Small intestine (tissue), 7 donors: ENCODE measurements around the gene FZD2. TPM values are rescaled to one million over a fixed set of nuclear protein-coding genes. Genes with fewer than 3 reads are reported as not detected.
"Not testable (repeated sequence)": the region's sequence is repeated elsewhere in the genome, so short reads cannot be mapped to it uniquely, and the experiment has no call there.

Experiments used
- DNase-seq, 2 donors: peaks; one replicate each; pipeline versions ENCODE4 v3.0.0 to v3.0.0-alpha.2; 2013
- FAIRE-seq: peaks from 2 replicates; lab custom pipeline; 2012; peaks lifted over from hg19 to GRCh38; lab: Jason Lieb, UNC
- H3K27ac ChIP-seq, 3 donors: one replicate each; pipeline ENCODE4 v1.5.1; 2013; ENCODE audit warnings: low read length in 2 of 3, mild to moderate bottlenecking in 2 of 3, control low read depth in 1 of 3, inconsistent platforms in 1 of 3, low read depth in 1 of 3, moderate library complexity in 1 of 3
- H3K27me3 ChIP-seq, 3 donors: one replicate each; pipeline ENCODE4 v1.6.1; 2013; ENCODE audit warnings: low read length in 3 of 3, inconsistent platforms in 1 of 3; ENCODE audit not compliant: control insufficient read depth in 3 of 3, insufficient read depth in 3 of 3
- H3K36me3 ChIP-seq, 3 donors: one replicate each; pipeline ENCODE4 v1.6.1; 2013; ENCODE audit warnings: low read length in 3 of 3, inconsistent platforms in 1 of 3, low read depth in 1 of 3, mild to moderate bottlenecking in 1 of 3, moderate library complexity in 1 of 3; ENCODE audit not compliant: control insufficient read depth in 3 of 3, insufficient read depth in 2 of 3
- H3K4me1 ChIP-seq, 3 donors: one replicate each; pipeline ENCODE4 v1.6.1; 2013; ENCODE audit warnings: low read length in 2 of 3, inconsistent platforms in 1 of 3, low read depth in 1 of 3, mild to moderate bottlenecking in 1 of 3, moderate library complexity in 1 of 3; ENCODE audit not compliant: control insufficient read depth in 3 of 3, insufficient read depth in 2 of 3
- H3K4me3 ChIP-seq, 3 donors: one replicate each; pipeline ENCODE4 v1.5.1; 2013; ENCODE audit warnings: low read length in 3 of 3, control low read depth in 1 of 3, inconsistent platforms in 1 of 3, low read depth in 1 of 3, mild to moderate bottlenecking in 1 of 3, moderate library complexity in 1 of 3
- H3K9me3 ChIP-seq, 2 donors: one replicate each; pipeline ENCODE4 v1.6.1; 2013; ENCODE audit warnings: low read depth in 1 of 2, low read length in 1 of 2; ENCODE audit not compliant: control insufficient read depth in 2 of 2, insufficient read depth in 1 of 2
- WGBS, 3 donors: extraction: QIAGEN DNeasy Blood & Tissue Kit; methylation state at CpG; one replicate each; pipeline ENCODE4 v1.1.7; 2013; 5-methylcytosine and 5-hydroxymethylcytosine counted together
- polyA plus RNA-seq, 4 donors: library from polyadenylated mRNA; stranded (reverse) in 3 of 4; unstranded in 1 of 4; fragments of 200-250 nt in 3 of 4; fragments of 120-200 nt in 1 of 4; gene quantifications; one replicate each; pipeline versions ENCODE4 v1.2.1 to v1.2.3, GENCODE V29; 2013
- donor health status: healthy with polysubstance abuse.
- donor health status: control.
- donor health status: control.
- donor health status: Bipolar disorder and iron deficiency.
- donor health status: healthy.

FZD2 gene
- polyA plus RNA-seq, 4 donors, result 0.79 to 3.1 TPM; not detected in 2

DNA sequence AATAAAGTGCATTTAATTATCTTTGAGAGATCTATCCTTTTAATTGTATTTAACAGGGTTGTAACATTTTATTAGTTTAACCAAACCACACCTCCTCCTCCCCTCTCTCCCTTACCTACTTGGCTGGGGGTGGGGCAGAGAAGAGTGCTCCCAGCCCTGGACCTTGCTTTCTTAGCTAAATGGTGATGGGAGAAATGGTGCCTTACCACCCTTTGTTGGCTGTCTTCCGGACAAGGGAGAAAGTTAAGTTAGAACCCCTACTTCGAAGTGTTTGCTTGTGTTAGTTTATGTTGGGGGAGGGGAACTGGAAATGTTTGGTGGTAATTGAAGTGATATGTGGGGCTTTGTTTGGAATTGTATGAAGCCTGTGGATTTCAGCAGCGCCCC lies 3.9 kb downstream of the FZD2 start:
- Histone ChIP-seq H3K27me3 (peaks cover 0 to 56% (median 12%) of the 10 kb centered on the region in 3 donors), H3K4me1 (no peaks in the 10 kb centered on the region), H3K36me3 (no peaks in the 10 kb centered on the region), H3K9me3 (peaks cover 0 to 20% of the 10 kb centered on the region in 2 donors), H3K4me3 (no peak overlapping the region), H3K27ac (no peak overlapping the region)
- DNase-seq (no peak), FAIRE-seq (no peak)
- WGBS, 3 donors, result 34 to 42% (median 39%) methylated on average over 3 of the region's 3 CpGs

DNA sequence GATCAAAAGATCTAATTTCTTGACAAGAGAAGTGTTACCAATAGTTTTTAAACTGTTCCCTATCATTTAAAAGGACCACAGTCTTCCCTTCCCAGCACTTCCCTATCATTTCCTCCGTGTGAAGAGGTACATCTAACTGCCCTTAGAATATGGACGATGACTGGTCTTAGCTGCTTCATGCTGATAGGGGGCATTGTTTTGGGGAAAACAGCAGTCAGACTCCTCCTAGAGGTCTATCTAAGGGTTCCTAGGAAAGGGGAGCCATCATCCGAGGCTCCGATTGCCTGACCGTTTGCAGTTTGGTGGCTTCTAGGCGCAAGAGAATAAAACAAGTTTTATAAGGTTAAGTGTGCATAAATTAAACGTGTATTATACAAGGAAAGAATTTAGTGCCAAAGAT lies 7.1 kb downstream of the FZD2 start:
- Histone ChIP-seq H3K36me3 (no peaks in the 10 kb centered on the region), H3K4me3 (no peak overlapping the region), H3K9me3 (peaks cover 0 to 12% of the 10 kb centered on the region in 2 donors), H3K4me1 (no peaks in the 10 kb centered on the region), H3K27me3 (peaks cover 0 to 27% (median 6%) of the 10 kb centered on the region in 3 donors), H3K27ac (no peak overlapping the region)
- no peak for DNase-seq
- WGBS, 3 donors, result 74 to 81% (median 75%) methylated on average over 7 of the region's 7 CpGs
- no peak for FAIRE-seq

DNA sequence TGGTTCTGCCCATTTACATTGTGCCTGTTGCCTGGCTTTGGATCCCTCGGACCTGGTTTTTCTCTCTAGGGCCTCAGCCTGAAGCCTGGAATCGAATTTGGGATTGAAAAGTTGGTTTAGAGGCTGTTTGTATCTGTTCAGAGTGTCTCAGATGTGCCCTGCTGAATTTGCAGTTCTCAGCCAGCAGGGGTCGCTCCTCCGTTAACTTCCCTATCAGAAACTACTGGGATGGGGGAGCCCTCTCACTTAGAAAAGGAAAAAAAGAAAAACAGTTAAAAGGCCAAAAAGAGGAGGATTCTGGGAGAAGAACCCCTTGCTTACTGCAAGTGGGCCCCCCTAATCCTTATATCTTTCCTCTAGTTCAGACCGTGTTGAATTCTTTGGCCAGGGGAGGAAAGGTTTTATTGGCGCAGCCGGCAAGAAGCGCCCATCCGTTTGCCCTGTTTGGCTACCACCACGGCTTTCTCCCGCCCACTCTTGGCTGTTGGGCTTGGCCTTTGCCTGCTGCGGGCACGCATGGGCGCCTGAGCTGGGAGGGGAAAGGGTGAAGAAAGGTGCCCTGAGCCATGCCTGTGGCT lies 8.7 kb downstream of the FZD2 start:
- FAIRE-seq (no peak), DNase-seq (no peak)
- Histone ChIP-seq H3K4me3 (no peak overlapping the region), H3K9me3 (peaks cover 0 to 12% of the 10 kb centered on the region in 2 donors), H3K27me3 (peaks cover 0 to 17% (median 3%) of the 10 kb centered on the region in 3 donors), H3K27ac (no peak overlapping the region), H3K36me3 (no peaks in the 10 kb centered on the region), H3K4me1 (no peaks in the 10 kb centered on the region)
- 81 to 85% (median 83%) methylated on average over 14 of the region's 14 CpGs for WGBS, 3 donors

DNA sequence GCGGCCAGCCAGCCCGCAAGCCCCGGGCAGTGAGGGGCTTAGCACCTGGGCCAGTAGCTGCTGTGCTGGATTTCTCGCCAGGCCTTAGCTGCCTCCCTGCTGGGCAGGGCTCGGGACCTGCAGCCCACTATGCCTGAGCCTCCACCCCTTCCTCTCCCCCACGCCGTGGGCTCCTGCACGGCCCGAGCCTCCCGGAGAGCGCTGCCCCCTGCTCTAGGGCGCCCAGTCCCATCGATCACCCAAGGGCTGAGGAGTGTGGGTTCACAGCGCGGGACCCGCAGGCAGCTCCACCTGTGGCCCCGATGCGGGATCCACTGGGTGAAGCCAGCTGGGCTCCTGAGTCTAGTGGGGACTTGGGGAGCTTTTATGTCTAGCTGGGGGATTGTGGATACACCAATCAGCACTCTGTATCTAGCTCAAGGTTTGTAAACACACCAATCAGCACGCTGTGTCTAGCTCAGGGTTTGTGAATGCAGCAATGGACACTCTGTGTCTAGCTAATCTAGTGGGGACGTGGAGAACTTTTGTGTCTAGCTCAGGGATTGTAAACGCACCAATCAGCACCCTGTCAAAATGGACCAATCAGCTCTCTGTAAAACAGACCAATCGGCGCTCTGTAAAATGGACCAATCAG lies 11.1 kb downstream of the FZD2 start:
- whole genome bisulfite sequencing, 3 donors, result 84 to 90% (median 86%) methylated on average over 19 to 23 of the region's 23 CpGs
- not testable (repeated sequence) for H3K27ac ChIP-seq, H3K4me3 ChIP-seq, H3K27me3 ChIP-seq, H3K4me1 ChIP-seq, H3K36me3 ChIP-seq, FAIRE-seq, DNase-seq
- H3K9me3 ChIP-seq, result peaks cover 0 to 12% of the 10 kb centered on the region in 2 donors

DNA sequence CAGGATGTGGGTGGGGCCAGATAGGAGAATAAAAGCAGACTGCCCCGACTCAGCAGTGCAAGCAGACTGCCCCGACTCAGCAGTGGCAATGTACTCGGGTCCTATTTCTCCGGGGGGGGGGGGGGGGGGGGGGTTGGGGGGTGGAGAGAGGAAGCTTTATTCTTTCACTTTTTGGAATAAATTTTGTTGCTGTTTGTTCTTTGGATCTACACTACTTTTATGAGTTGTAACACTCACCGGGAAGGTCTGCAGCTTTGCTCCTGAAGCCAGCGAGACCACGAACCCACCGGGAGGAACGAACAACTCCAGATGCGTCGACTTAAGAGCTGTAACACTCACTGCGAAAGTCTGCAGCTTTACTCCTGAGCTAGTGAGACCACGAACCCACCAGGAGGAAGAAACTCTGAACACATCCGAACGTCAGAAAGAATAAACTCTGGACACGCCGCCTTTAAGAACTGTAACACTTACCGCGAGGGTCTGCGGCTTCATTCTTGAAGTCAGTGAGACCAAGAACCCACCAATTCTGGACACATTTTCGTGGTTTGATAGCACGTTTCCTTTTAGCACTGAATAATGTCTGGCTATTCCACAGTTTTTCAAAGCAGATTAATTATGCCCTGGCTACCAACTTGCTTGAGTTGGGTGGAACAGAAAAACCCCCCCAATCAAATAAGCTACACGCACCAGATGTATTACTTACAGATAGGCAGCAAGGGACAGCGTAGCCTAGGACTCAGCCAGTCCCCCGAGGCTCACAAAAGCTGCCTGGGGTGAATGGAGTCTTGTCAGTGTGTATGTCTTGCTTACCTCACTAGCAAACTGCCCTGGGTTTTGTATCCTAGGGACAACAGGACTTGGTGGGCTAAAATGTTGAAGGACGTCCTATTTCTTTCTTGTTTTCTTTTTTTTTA lies 11.9 kb downstream of the FZD2 start:
- FAIRE-seq (no peak), DNase-seq (peak in 1 of 2 donors; percentile 52)
- Histone ChIP-seq H3K4me1 (no peaks in the 10 kb centered on the region), H3K27ac (peak overlapping the region in 1 of 3 donors; percentile 35), H3K36me3 (no peaks in the 10 kb centered on the region), H3K27me3 (peaks cover 0 to 2% (median 0%) of the 10 kb centered on the region in 3 donors), H3K9me3 (peaks cover 0 to 12% of the 10 kb centered on the region in 2 donors), H3K4me3 (no peak overlapping the region)
- WGBS, 3 donors, result 29 to 66% (median 41%) methylated on average over 24 to 25 of the region's 26 CpGs

DNA sequence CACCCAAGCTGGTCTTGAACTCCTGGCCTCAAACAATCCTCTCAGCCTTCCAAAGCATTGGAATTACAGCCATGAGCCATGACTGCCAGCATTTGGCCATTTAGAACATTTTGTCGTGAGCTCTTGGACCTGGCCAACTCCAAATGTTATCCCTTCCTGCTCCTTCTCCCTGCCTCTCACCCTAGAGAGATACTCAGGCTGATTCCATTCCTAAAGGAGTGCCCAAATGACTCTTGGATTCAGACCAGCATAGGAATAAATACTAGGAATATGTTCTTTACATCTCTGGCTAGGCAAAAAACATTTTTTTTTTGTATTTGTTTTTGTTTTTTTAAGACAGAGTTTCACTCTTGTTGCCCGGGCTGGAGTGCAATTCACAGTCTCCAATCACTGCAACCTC lies 15.5 kb downstream of the FZD2 start:
- no peaks in the 10 kb centered on the region for H3K4me1 ChIP-seq
- 65 to 72% (median 67%) methylated on average over 2 of the region's 2 CpGs for WGBS, 3 donors
- no peak for FAIRE-seq

DNA sequence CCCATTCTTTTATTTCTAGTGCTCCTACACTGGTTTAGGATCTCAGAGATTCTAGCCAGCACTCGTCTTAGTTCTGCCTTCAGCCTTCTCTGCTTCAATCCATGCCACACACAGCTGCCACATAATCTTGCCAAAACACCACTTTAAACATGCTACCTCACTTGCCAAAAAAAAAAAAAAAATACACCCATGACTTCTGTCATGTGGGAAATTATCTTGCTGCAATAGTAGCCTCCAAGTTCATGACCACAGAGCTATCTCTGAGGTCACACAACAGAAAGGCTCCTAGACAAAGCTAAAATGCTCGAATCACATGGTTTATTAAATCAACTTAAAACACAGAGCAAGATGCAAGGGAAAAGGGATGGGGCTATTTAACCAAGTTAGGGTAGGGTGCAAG lies 18.1 kb downstream of the FZD2 start:
- Histone ChIP-seq H3K4me1 (no peaks in the 10 kb centered on the region), H3K9me3 (no peaks in the 10 kb centered on the region), H3K36me3 (no peaks in the 10 kb centered on the region), H3K27me3 (peaks cover 0 to 4% (median 0%) of the 10 kb centered on the region in 3 donors), H3K27ac (no peak overlapping the region), H3K4me3 (no peak overlapping the region)
- FAIRE-seq (no peak), DNase-seq (no peak)
- 40 to 64% (median 52%) methylated on average over 2 of the region's 2 CpGs for WGBS, 3 donors

More for the DNA sequence above, 15.5 kb downstream of the FZD2 start:
- no peaks in the 10 kb centered on the region for H3K9me3 ChIP-seq
- H3K4me3 ChIP-seq, result no peak overlapping the region
- H3K27ac ChIP-seq, result no peak overlapping the region
- peaks cover 0 to 2% (median 0%) of the 10 kb centered on the region in 3 donors for H3K27me3 ChIP-seq
- H3K36me3 ChIP-seq, result no peaks in the 10 kb centered on the region
- no peak for DNase-seq

DNA sequence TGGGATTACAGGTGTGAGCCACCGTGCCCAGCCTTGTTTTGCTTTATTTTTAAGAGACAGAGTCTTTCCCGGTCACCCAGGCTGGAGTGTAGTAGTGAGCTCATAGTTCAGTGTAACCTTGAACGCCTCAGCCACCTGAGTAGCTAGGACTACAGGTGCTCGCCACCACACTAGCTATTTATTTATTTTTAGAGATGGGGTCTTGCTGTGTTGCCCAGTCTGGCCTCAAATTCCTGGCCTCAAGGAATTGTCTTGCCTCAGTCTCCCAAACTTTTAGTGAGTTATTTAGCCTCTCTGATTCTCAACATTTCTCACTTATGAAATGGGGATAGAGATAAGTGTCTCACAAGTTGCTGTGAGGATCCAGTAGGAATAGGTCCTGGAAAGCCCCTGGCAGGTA lies 21.7 kb downstream of the FZD2 start:
- H3K27ac ChIP-seq, result no peak overlapping the region
- 64 to 69% (median 66%) methylated on average over 4 of the region's 4 CpGs for WGBS, 3 donors
- peaks cover 0 to 4% (median 0%) of the 10 kb centered on the region in 3 donors for H3K27me3 ChIP-seq
- H3K4me1 ChIP-seq, result no peaks in the 10 kb centered on the region
- H3K36me3 ChIP-seq, result no peaks in the 10 kb centered on the region
- H3K4me3 ChIP-seq, result no peak overlapping the region
- no peaks in the 10 kb centered on the region for H3K9me3 ChIP-seq
- DNase-seq (no peak), FAIRE-seq (no peak)
